K562 (cell line): ENCODE data around the gene USP2. TPM values are rescaled to one million over a fixed set of nuclear protein-coding genes. Genes with fewer than 3 reads are reported as not detected.

Experiments used
- ATAC-seq: fragments of 200-7000 bp; cut with Tn5 transposase; 3 replicates; pipeline ENCODE4 v1.9.1; 2020; ENCODE audit warnings: moderate library complexity
- BruUV-seq: library from RNA; stranded (reverse); fragments of 400-500 nt; replicated peaks from 2 replicates; lab custom pipeline; 2021; lab: Mats Ljungman, UMichigan
- CTCF ChIA-PET: fragments of 300-600 bp; formaldehyde crosslinking; extraction: SDS; loops from one replicate; lab custom pipeline; 2021; ENCODE audit warnings: low intra/inter-chr PET ratio; lab: Yijun Ruan, JAX
- POLR2A ChIA-PET: fragments of 300-600, 350-650 bp; sonication (Branson Sonifier 250); formaldehyde crosslinking; extraction: SDS; loops from one replicate; lab custom pipeline; 2021; ENCODE audit warnings: antibody characterized with exemption, inconsistent platforms; lab: Yijun Ruan, JAX
- DNase-seq, 4 experiments: peaks; one replicate each; pipeline versions ENCODE4 v3.0.0 to v3.0.0-alpha.2; 2011 to 2018; ENCODE audit warnings: low spot score in 3 of 4, mixed read lengths in 3 of 4; ENCODE audit errors: extremely low read depth in 1 of 4
- FAIRE-seq: peaks from 2 replicates; lab custom pipeline; 2011; peaks lifted over from hg19 to GRCh38; lab: Jason Lieb, UNC
- H2AFZ ChIP-seq: 2 replicates; pipeline ENCODE4 v1.6.0; 2011; ENCODE audit warnings: low read depth, low read length, control low read depth, inconsistent platforms
- H3K27ac ChIP-seq: fragments of 200-600 bp; 3 replicates; pipeline ENCODE4 v1.8.0; 2011; ENCODE audit warnings: low read depth, mild to moderate bottlenecking, control low read depth, inconsistent platforms, low read length, moderate library complexity, mixed read lengths; ENCODE audit errors: extremely low read depth
- H3K27me3 ChIP-seq, 2 experiments: fragments of 300-600 bp in 1 of 2; 2 replicates in 1 of 2; 3 replicates in 1 of 2; pipeline versions ENCODE4 v1.6.0 to v1.8.0; 2011; ENCODE audit warnings: inconsistent platforms in 2 of 2, low read length in 2 of 2, mild to moderate bottlenecking in 1 of 2, mixed read lengths in 1 of 2, moderate library complexity in 1 of 2; ENCODE audit not compliant: control insufficient read depth in 2 of 2, insufficient read depth in 2 of 2
- H3K36me3 ChIP-seq: fragments of 300-600 bp; 3 replicates; pipeline ENCODE4 v1.8.0; 2011; ENCODE audit warnings: mild to moderate bottlenecking, low read length, inconsistent platforms; ENCODE audit not compliant: control insufficient read depth, insufficient read depth
- H3K4me1 ChIP-seq, 2 experiments: fragments of 200-600 bp in 1 of 2; replicated peaks in 1 of 2; 2 replicates in 1 of 2; 3 replicates in 1 of 2; pipeline versions ENCODE4 v1.5.1 to v1.8.0; 2011; ENCODE audit warnings: inconsistent platforms in 2 of 2, low read length in 2 of 2, mild to moderate bottlenecking in 1 of 2, mixed read lengths in 1 of 2, moderate library complexity in 1 of 2; ENCODE audit not compliant: control insufficient read depth in 2 of 2, insufficient read depth in 2 of 2
- H3K4me2 ChIP-seq: 2 replicates; pipeline ENCODE4 v1.6.1; 2011; ENCODE audit warnings: low read length, control low read depth, inconsistent platforms, mixed read lengths; ENCODE audit not compliant: insufficient read depth
- H3K4me3 ChIP-seq: fragments of 200-600 bp; sonication (generic), shearing (Covaris generic); 2 replicates; pipeline ENCODE4 v1.5.1; 2016; ENCODE audit warnings: control low read depth, inconsistent platforms
- H3K79me2 ChIP-seq: fragments of 200-600 bp; 3 replicates; pipeline ENCODE4 v1.8.0; 2011; ENCODE audit warnings: low read length, inconsistent platforms; ENCODE audit not compliant: control insufficient read depth, insufficient read depth
- H3K9ac ChIP-seq, 2 experiments: 2 replicates each; pipeline versions ENCODE4 v1.6.0 to v1.6.1; 2011; ENCODE audit warnings: low read depth in 2 of 2, low read length in 2 of 2, control low read depth in 1 of 2, inconsistent platforms in 1 of 2, mild to moderate bottlenecking in 1 of 2, mixed read lengths in 1 of 2; ENCODE audit not compliant: insufficient read depth in 1 of 2
- H3K9me1 ChIP-seq: one replicate; pipeline ENCODE4 v1.6.0; 2011; ENCODE audit warnings: inconsistent platforms, mild to moderate bottlenecking, low read length, moderate library complexity; ENCODE audit not compliant: control insufficient read depth, insufficient read depth
- H3K9me3 ChIP-seq: replicated peaks from 2 replicates; pipeline ENCODE4 v1.5.1; 2011; ENCODE audit warnings: low read depth, low read length, inconsistent platforms; ENCODE audit not compliant: control insufficient read depth, insufficient read depth
- H4K20me1 ChIP-seq: replicated peaks from 2 replicates; pipeline ENCODE4 v1.6.1; 2011; ENCODE audit warnings: low read length, inconsistent platforms, mixed read lengths; ENCODE audit not compliant: control insufficient read depth, insufficient read depth
- ATF7 ChIP-seq: fragments of 450-650 bp; IDR thresholded peaks from 2 replicates; pipeline ENCODE4 v1.7.1; 2014; ENCODE audit warnings: mild to moderate bottlenecking, moderate library complexity
- DDX20 ChIP-seq: fragments of 450-650 bp; IDR thresholded peaks from 2 replicates; pipeline ENCODE4 v1.6.1; 2016; ENCODE audit warnings: missing genetic modification characterization, low read depth, mild to moderate bottlenecking, missing compliant biosample characterization, moderate library complexity
- DIDO1 ChIP-seq: fragments of 450-650 bp; IDR thresholded peaks from 2 replicates; pipeline ENCODE4 v1.6.1; 2016; ENCODE audit warnings: low read depth, missing biosample characterization, missing genetic modification characterization
- FOXJ2 ChIP-seq: fragments of 200-800 bp; sonication (Bioruptor generic); IDR thresholded peaks from 2 replicates; pipeline ENCODE4 v1.6.1; 2016; ENCODE audit warnings: missing genetic modification characterization, missing compliant biosample characterization
- HDAC6 ChIP-seq: IDR thresholded peaks from 2 replicates; pipeline ENCODE4 v1.6.1; 2012; ENCODE audit warnings: low read depth, mild to moderate bottlenecking, control low read depth, inconsistent platforms, low read length, moderate library complexity
- KDM4B ChIP-seq, 2 experiments: fragments of 450-650 bp in 1 of 2; sonication (generic) in 1 of 2; IDR thresholded peaks; 2 replicates each; pipeline ENCODE4 v1.6.1; 2016 to 2017; ENCODE audit warnings: borderline replicate concordance in 2 of 2, antibody characterized with exemption in 1 of 2, low read depth in 1 of 2, mild to moderate bottlenecking in 1 of 2
- MEIS2 ChIP-seq: fragments of 450-650 bp; IDR thresholded peaks from 2 replicates; pipeline ENCODE4 v1.6.1; 2014; ENCODE audit warnings: mild to moderate bottlenecking; ENCODE audit not compliant: partially characterized antibody
- NRF1 ChIP-seq, 2 experiments: fragments of 450-650 bp; IDR thresholded peaks in 1 of 2; conservative IDR thresholded peaks in 1 of 2; 2 replicates each; pipeline ENCODE4 v1.6.1; 2014; ENCODE audit warnings: mild to moderate bottlenecking in 2 of 2
- PBX2 ChIP-seq, 2 experiments: IDR thresholded peaks in 1 of 2; conservative IDR thresholded peaks in 1 of 2; 2 replicates each; pipeline ENCODE4 v1.6.1; 2016; ENCODE audit warnings: low read depth in 2 of 2, mild to moderate bottlenecking in 1 of 2, missing compliant biosample characterization in 1 of 2, missing genetic modification characterization in 1 of 2, moderate library complexity in 1 of 2
- PPARD ChIP-seq: fragments of 250-450 bp; sonication (Bioruptor Pico); IDR thresholded peaks from 2 replicates; pipeline ENCODE4 v1.8.0; 2022; ENCODE audit warnings: inconsistent platforms, mild to moderate bottlenecking, moderate library complexity
- WHSC1 ChIP-seq: IDR thresholded peaks from one replicate; pipeline ENCODE4 v1.6.1; 2012; ENCODE audit warnings: low read length, control low read depth, inconsistent platforms
- ZBTB1 ChIP-seq: sonication (generic); formaldehyde crosslinking; IDR thresholded peaks from 2 replicates; pipeline ENCODE4 v1.8.1; 2023; ENCODE audit warnings: missing genetic modification reagents, low read depth, mild to moderate bottlenecking, borderline replicate concordance
- ZBTB34 ChIP-seq: fragments of 250-450 bp; sonication (Bioruptor Pico); IDR thresholded peaks from 2 replicates; pipeline ENCODE4 v1.8.0; 2021; ENCODE audit warnings: mild to moderate bottlenecking, moderate library complexity
- ZEB2 ChIP-seq: fragments of 450-650 bp; IDR thresholded peaks from 2 replicates; pipeline ENCODE4 v1.6.1; 2016
- ZNF217 ChIP-seq: sonication (generic); formaldehyde crosslinking; IDR thresholded peaks from 2 replicates; pipeline ENCODE4 v1.8.0; 2022; ENCODE audit warnings: mild to moderate bottlenecking, missing genetic modification reagents
- ZNF644 ChIP-seq: fragments of 200-800 bp; sonication (Bioruptor generic); IDR thresholded peaks from 2 replicates; pipeline ENCODE4 v1.6.1; 2016; ENCODE audit warnings: low read depth, missing genetic modification characterization, missing compliant biosample characterization
- ZNF655 ChIP-seq: fragments of 250-450 bp; sonication (Bioruptor Pico); IDR thresholded peaks from 2 replicates; pipeline ENCODE4 v1.5.0; 2021
- WGBS: fragments of 100-300 bp; shearing (Covaris generic); methylation state at CpG from one replicate; pipeline ENCODE4 v1.1.6; 2016; ENCODE audit warnings: low coverage, mixed read lengths; ENCODE audit not compliant: insufficient coverage; ENCODE audit errors: missing lambda C conversion rate; 5-methylcytosine and 5-hydroxymethylcytosine counted together
- in situ Hi-C: fragments of 300-500 bp; cut with MboI; formaldehyde crosslinking; loops from 4 replicates; pipeline ENCODE4 v1.15.0; 2018; ENCODE audit warnings: inconsistent platforms, mixed read lengths
- intact Hi-C: fragments of 100-400 bp; cut with micrococcal nuclease; formaldehyde crosslinking; loops from 2 replicates; pipeline ENCODE4 v1.14.2; 2022
- polyA plus RNA-seq, 8 experiments: library from polyadenylated mRNA; depleted of rRNA in 4 of 8; stranded (reverse) in 5 of 8; unstranded in 3 of 8; fragments of >200 nt; fragmentation: Nextera tagmentation in 2 of 8; fragmentation: Illumina TruSeq in 1 of 8; extraction: Ambion mirVana in 2 of 8; extraction: Trizol in 1 of 8; gene quantifications; 2 replicates each; pipeline versions ENCODE4 v1.2.1 to v1.2.3, GENCODE V29; 2011 to 2014; ENCODE audit warnings: inconsistent platforms in 1 of 8, missing spikeins in 1 of 8
- total RNA-seq, 7 experiments: library from RNA; depleted of rRNA in 6 of 7; stranded (reverse); fragments of >200 nt in 6 of 7; fragmentation: Illumina TruSeq in 2 of 7; extraction: Trizol in 2 of 7; gene quantifications; 2 replicates each; pipeline versions ENCODE4 v1.2.1 to v1.2.3, GENCODE V29; 2011 to 2021; ENCODE audit warnings: low replicate concordance in 1 of 7

USP2 gene
- total and polyA plus RNA-seq, 9 of the 15 experiments (the other 6 are each of a cell fraction or from before 2014, with no cell fraction given): 2.8 to 16.9 (median 3.9) TPM

- ChIA-PET POLR2A (interaction anchor here (0.7 kb wide), 1 partner anchor 560 kb away, joined by 5 read pairs; no protein-coding TSS in a partner anchor), CTCF (interaction anchor here (1.0 kb wide), 2 partner anchors 14 to 122 kb away, joined by 3 to 6 read pairs; no protein-coding TSS in a partner anchor)
- FAIRE-seq (no peak), DNase-seq (peak in 3 of 4 experiments; percentile 62 to 65 (median 63)), ATAC-seq (no peak)
- no TSS peak for BruUV-seq
- Histone ChIP-seq H3K9ac (no peak overlapping the region), H2AFZ (peak overlapping the region; percentile 40; the same call in 1 of the 2 replicates), H4K20me1 (no peaks in the 10 kb centered on the region), H3K79me2 (no peaks in the 10 kb centered on the region), H3K4me3 (no peak overlapping the region), H3K36me3 (peaks cover 24% of the 10 kb centered on the region), H3K9me3 (no peaks in the 10 kb centered on the region), H3K27ac (no peak overlapping the region), H3K27me3 (no peaks in the 10 kb centered on the region), H3K4me1 (peaks cover 4 to 11% of the 10 kb centered on the region in 2 experiments; a peak in 4 of 5 replicates), H3K9me1 (no peaks in the 10 kb centered on the region), H3K4me2 (no peak overlapping the region)
- WGBS: 25% methylated on average over 4 of the region's 4 CpGs
- in situ Hi-C loops (no loop called here), intact Hi-C loops (loop anchor here (10.0 kb wide), 1 partner anchor 862 kb away; the partner anchor contains the start of gene OAF)
- TF ChIP-seq WHSC1 (no peak), ZBTB1 (CRISPR knock-in tag) (no peak), ZNF644 (tag) (no peak), PPARD (CRISPR knock-in tag) (no peak), ZBTB34 (CRISPR knock-in tag) (no peak), DIDO1 (tag) (no peak), HDAC6 (no peak), PBX2 (CRISPR knock-in tag; IDR thresholded peaks at IDR 0.05; ENCODE audit: low read depth) (no peak), PBX2 (tag; conservative IDR thresholded peaks at IDR 0.05; ENCODE audit: low read depth) (peak; percentile 68), DDX20 (tag) (no peak), MEIS2 (peak; percentile 70), ZNF655 (CRISPR knock-in tag) (no peak), NRF1 (conservative IDR thresholded peaks at IDR 0.05 in 1 of 2, IDR thresholded peaks at IDR 0.05 in 1 of 2) (peak in 1 of 2 experiments; percentile 20; a peak in 1 of 4 replicates), ZNF217 (CRISPR knock-in tag) (no peak), ZEB2 (no peak), KDM4B (IDR thresholded peaks at IDR 0.05; ENCODE audit: borderline replicate concordance in 2 of 2, low read depth in 1 of 2) (no peak), FOXJ2 (peak; percentile 92), ATF7 (no peak)
These were observed 28.6 kb downstream of the USP2 start for GRCh38 chr11:119352857-119353260.
